Astrocyte of the spinal cord (primary cell): Measurements from ENCODE around the gene ARHGAP31.
"Not testable (repeated sequence)": the region's sequence is repeated elsewhere in the genome, so short reads cannot be mapped to it uniquely, and the experiment has no call there.

ENCODE experiments used
- DNase-seq: peaks from one replicate; pipeline ENCODE4 v3.0.0; 2011; ENCODE audit warnings: low read depth, low spot score
- H3K4me3 ChIP-seq: 2 replicates; pipeline ENCODE4 v1.5.1; 2011; ENCODE audit warnings: low read depth, mild to moderate bottlenecking, low read length, moderate library complexity
- CTCF ChIP-seq: IDR thresholded peaks from 2 replicates; pipeline ENCODE4 v1.5.1; 2012; ENCODE audit warnings: low read depth, mild to moderate bottlenecking, low read length, inconsistent platforms
- in situ Hi-C: cut with HindIII; loops from 2 replicates; pipeline ENCODE4 v1.10.0; 2017; ENCODE audit warnings: low sequenced_read_pairs

Gene ARHGAP31

GRCh38 chr3:119319311-119319710 is 25.1 kb downstream of the ARHGAP31 start:
- in situ Hi-C loops: no loop called here
- no peak for DNase-seq
- TF ChIP-seq CTCF: no peak
- H3K4me3 ChIP-seq: no peak overlapping the region

GRCh38 chr3:119320785-119321184 is 26.6 kb downstream of the ARHGAP31 start:
- H3K4me3 ChIP-seq, in situ Hi-C loops, DNase-seq: not testable (repeated sequence)

- TF ChIP-seq CTCF: peak; percentile 5
- peak overlapping the region; percentile 56 for H3K4me3 ChIP-seq
- DNase-seq: peak; percentile 52
- in situ Hi-C loops: no loop called here
Observed at GRCh38 chr3:119322021-119322834, 28.0 kb downstream of the ARHGAP31 start.

- in situ Hi-C loops: no loop called here
- TF ChIP-seq CTCF: no peak
- peak overlapping the region; percentile 56 for H3K4me3 ChIP-seq
- DNase-seq: peak; percentile 85
Observed at GRCh38 chr3:119322835-119323722, 28.9 kb downstream of the ARHGAP31 start.

- H3K4me3 ChIP-seq: no peak overlapping the region
- no peak for DNase-seq
- in situ Hi-C loops: no loop called here
- no peak for TF ChIP-seq CTCF
Observed at GRCh38 chr3:119323723-119324085, 29.5 kb downstream of the ARHGAP31 start.

- no peak overlapping the region for H3K4me3 ChIP-seq
- no peak for DNase-seq
- in situ Hi-C loops: no loop called here
- no peak for TF ChIP-seq CTCF
Observed at GRCh38 chr3:119324899-119325298, 30.7 kb downstream of the ARHGAP31 start.

- DNase-seq: no peak
- no peak overlapping the region for H3K4me3 ChIP-seq
- in situ Hi-C loops: no loop called here
- no peak for TF ChIP-seq CTCF
Observed at GRCh38 chr3:119326976-119327375, 32.8 kb downstream of the ARHGAP31 start.
